Epithelial cell of prostate (primary cell): ENCODE results near the gene MYO5B.
"Not testable (repeated sequence)": the region's sequence is repeated elsewhere in the genome, so short reads cannot be mapped to it uniquely, and the experiment has no call there.

ENCODE experiments used
- DNase-seq: peaks from one replicate; pipeline ENCODE4 v3.0.0-alpha.2; 2011; ENCODE audit warnings: low read depth, low spot score
- H3K27ac ChIP-seq: fragments of 450-650 bp; 2 replicates; pipeline ENCODE4 v1.5.1; 2017; ENCODE audit warnings: mild to moderate bottlenecking

The MYO5B gene

DNA sequence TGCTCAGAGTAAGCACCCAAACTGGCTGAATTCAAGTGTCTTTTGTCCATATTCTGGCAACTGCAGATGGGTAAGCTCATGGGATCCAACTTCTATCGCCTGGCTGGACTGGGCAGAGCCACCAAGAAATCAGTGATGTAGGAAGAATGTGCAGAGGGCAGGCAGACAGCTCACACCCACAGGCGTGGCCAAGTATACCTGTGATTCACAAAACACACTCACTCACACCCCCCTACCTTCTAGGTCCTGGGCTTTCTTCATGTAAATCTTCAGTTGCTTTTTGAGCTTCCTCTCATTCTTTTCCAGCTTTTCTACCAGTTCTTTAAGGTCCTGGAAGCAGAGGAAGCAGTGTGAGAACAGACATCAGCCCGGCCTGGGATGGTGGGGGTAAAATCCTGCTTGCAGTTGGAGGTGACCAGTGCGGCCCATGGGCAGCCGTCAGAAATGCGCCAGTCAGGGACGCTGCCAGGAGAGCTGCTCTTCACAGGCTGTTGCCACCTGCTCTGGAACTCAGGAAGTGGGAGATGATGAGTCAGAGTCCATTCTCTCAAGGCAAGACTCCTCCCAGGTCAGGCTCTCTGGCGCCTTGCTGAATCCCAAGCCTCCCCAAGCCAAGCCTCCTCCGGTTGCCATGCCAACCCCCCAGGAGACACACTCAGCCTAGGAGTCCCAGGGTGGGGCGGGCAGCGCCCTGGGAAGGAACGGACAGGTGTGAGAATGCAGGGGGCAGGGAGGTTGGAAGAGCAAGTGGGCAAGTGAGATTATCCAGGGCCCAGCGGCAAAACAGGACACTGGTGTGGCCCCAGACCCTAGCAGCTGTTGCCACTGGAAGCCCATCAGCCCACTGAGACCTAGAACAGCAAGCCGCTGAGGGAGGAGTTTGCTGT lies 345.4 kb downstream of the MYO5B start:
- peak overlapping the region; percentile 97 for H3K27ac ChIP-seq
- peak; percentile 89 for DNase-seq

DNA sequence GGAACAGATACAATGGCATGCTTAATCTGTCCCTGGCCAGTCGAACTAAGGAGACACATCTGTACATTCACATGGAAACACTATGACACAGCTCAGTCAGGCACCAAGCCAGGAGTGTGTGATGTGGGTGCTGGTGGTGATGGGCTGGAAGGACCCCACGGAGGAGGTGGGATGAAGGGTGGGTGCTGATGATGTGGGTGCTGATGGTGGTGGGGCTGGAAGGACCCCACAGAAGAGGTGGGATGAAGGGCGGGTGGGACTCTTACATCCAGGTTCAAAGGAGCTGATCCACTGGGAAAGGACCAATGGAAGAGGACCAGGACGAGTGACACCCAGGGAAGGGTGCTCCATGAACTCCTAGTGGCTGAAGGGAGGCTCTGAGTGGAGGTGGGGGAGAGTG lies 346.8 kb downstream of the MYO5B start:
- peak overlapping the region; percentile 97 for H3K27ac ChIP-seq
- DNase-seq = no peak

DNA sequence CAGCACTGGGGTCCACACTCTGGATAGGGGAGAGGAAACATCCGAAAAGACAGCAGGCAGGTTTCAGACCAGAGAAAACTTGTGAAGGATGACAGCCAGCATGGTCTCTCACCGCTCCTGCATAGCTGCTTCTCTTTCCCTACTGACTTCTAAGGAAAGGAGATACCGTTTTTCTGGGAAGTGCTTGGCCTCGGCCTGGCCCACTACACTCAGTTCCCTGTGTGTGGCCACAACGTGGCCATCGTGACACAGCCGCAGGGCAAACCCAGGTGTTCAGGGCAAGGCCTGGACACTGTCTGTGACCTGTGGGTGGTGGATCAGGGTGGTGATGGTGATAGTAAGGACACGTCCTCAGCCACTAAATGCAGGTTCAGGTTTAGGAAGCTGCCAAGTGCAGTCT lies 347.4 kb downstream of the MYO5B start:
- no peak for DNase-seq
- H3K27ac ChIP-seq = no peak overlapping the region

DNA sequence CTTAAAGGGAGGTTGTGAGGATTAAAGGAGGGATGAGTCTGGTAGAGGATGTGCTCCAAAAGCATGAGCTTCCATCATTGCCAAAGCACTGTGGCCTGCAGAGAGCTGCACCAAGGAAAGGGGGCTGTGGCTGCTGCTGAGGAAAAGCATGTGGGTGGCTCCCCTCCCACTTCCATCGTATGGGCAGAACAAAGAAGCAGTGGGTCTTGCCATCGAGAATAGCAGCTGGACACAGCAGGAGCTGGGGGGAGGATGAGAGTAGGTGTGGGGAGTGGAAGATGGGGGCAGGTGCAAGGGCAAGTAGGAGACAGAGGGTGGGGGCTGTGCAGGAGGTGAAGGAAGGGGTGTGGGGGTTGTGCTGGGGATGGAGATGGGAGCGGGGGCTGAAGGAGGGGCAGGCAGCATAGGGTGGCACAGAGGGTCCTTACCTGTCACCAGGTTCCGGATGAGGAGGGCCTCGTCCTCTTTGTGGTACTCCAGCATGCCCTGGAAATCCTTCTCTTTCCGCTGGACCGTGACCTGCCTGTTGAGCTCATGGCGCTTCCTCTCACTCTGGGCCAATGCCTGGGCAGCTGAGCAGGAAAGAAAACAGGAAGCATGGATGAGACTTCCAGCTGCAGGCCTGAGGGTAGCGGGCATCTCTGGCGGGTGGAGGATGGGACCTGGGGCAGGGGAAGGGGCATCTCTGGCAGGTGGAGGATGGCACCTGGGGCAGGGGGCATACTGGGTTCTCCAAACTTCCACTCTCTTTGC lies 348.1 kb downstream of the MYO5B start:
- no peak for DNase-seq
- no peak overlapping the region for H3K27ac ChIP-seq

DNA sequence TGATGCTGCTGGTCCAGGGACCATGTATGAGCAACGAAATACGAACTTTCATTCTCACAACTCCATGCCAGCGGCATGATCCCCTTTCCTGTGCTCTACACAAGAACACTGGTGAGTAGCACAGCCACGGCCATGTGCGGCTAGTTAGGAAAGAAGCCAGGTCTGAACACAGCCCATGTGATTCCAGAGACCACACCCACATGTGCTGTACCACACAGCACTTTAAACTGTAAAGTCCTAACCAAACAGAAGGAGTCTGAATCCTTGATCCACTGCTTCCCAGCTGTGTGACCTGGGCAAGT lies 348.6 kb downstream of the MYO5B start:
- no peak overlapping the region for H3K27ac ChIP-seq
- DNase-seq = no peak

DNA sequence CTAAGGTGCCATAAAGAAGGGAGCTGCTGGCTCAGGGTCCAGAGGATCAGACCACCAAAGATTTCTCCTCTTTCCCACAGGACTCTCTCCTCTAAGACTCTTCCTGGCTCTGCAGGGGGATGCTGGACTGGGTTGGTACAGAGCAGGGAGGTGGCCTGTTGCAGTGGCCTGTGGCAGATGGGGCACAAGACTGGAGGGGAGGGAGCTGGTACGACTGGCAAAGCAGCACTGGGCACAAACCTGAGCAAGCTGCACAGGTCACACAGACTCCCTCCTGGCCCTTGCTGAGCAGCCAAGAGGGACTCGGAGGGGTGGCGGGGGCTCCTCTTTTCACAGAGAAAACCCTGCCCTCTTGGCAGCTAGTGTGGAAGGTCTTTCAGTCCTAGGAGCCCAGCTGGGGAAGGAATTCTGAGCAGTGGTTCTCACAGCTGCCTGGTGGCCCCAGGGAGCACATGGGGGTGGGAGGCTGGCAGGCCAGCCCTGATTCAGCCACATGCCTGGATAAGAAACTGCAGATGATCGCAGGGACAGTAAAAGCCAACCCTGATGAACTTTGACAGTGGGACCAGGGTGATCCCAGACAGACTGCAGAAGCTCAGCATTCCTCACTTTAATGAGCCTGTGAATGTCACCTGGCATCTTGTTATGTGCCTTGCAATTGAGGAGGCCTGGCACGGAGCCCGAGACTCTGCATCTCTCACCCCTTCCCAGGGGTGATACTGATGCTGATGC lies 349.2 kb downstream of the MYO5B start:
- no peak for DNase-seq
- H3K27ac ChIP-seq = no peak overlapping the region

DNA sequence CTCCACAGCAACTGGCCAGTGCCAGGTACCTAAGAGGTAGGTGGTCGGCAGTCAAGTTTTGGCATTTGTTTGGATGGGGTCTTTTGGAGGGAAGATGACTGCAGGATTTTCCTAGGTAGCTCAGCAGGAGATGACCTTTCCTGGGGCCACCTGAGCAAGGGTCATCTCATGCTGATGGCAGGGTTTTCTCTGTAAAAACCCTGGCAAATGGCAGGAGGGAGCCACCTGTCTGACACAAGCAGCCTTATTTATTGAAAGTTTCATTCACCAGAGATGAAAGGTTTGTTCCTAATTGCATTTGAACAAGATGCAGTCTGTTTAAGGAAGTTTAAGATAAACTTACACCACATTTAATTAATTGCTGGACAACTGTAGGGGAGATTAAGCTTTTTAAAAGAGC lies 350.0 kb downstream of the MYO5B start:
- H3K27ac ChIP-seq = no peak overlapping the region
- DNase-seq = no peak

DNA sequence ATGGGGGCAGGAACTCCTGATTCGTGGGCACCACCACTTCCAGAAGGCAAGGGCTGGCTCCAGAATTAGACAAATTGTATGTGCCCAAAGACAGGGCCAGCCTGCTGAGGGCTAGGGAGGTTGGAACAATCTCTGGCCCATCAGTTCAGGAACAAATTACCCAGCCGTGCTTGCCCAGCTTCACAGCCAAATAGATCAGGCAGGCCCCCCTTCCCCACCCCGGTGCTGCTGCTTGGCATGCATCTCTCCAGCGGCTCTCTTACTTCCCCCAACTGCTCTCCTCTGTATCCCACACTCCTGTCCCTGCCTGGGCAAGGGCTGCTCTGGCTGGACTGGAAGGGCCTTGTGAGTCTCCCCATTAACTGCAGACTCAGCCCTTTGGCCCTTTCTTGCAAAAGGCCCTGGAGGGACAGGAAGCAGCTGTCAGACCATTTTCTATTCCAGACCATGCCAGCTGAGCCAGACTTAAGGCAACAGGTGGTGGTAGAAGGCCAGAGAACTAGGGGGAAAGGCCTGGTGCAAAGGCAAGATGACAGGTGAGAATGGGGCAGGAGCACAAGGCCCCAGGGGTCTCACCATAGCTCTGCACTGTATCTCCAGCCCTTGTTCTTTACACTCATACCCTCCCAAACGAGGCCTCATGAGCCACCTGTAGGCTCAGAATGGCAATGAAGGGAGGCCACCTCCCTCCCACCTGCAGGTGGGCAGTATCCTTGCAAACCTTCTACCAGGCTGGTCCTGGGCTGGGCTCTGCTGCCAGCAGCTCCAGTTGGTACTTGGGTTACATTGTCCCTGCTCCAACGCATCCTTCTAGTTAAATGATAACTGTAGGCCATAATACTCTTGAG lies 350.9 kb downstream of the MYO5B start:
- DNase-seq = no peak
- no peak overlapping the region for H3K27ac ChIP-seq

DNA sequence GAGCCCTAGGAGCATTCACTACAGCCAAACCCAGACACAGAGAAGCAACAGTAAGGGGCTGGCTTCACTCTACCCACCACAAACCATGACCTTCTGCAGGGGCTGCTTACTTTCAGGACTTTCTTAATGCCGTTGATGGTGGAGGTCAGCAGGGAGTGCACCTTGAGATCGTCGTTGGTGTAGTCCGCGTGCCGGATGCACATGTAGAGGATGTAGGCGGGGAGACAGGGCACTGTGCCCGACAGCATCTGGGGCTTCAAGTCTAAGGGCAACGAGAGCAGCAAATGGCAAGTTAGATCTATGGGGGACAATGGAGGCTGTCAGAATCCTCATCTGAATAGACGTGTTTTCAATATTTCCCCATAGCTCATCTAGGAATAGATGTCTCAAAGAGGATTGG lies 351.8 kb downstream of the MYO5B start:
- H3K27ac ChIP-seq = no peak overlapping the region
- DNase-seq = no peak

DNA sequence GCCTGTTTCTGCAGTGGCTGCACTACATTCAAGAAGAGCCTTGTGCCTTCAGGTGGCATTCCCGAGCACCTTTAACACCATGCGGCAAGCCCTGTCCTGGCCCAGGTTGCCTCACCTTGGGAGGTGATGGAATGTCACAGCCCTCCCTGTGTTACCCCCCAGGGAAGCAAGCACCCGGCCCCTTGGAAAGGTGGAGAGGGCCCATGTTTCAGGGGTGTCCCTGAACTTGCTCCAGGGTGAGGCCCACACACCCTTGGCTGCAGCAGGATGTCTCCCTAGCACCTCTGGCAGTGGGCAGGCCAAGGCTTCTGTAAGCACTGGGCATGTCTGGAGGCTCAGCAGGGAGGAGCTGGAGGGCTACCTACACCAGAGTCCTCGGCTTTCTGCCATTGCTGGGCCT lies 352.3 kb downstream of the MYO5B start:
- H3K27ac ChIP-seq = no peak overlapping the region
- no peak for DNase-seq

GRCh38 chr18:49841236-49842217 lies 353.4 kb downstream of the MYO5B start:
- DNase-seq = no peak
- no peak overlapping the region for H3K27ac ChIP-seq

GRCh38 chr18:49839012-49839411 lies 355.9 kb downstream of the MYO5B start:
- peak; percentile 94 for DNase-seq
- H3K27ac ChIP-seq = peak overlapping the region; percentile 82

DNA sequence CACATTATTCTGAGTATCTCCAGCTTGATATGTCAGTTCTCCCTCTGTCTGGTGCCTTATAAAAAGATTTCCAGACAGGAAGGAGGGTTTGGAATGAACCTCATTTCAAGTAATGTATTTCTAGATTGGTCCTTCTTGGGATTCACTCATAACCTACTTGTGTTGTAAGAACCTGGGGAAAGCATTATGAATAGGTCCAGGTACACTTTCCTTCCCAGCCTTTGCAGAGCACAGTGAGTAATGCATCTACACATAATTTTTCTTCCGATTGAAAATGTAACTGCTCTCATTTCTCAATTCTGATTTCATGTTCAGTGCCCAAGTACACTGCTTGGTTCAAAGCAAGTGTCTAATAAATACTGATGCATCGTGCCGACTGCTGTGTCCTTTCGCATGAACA lies 356.6 kb downstream of the MYO5B start:
- peak overlapping the region; percentile 82 for H3K27ac ChIP-seq
- no peak for DNase-seq

GRCh38 chr18:49837889-49838288 lies 357.1 kb downstream of the MYO5B start:
- peak; percentile 87 for DNase-seq
- H3K27ac ChIP-seq = peak overlapping the region; percentile 82

- not testable (repeated sequence) for DNase-seq
- H3K27ac ChIP-seq = peak overlapping the region; percentile 82
Measured at GRCh38 chr18:49837316-49837835, 357.6 kb downstream of the MYO5B start.

DNA sequence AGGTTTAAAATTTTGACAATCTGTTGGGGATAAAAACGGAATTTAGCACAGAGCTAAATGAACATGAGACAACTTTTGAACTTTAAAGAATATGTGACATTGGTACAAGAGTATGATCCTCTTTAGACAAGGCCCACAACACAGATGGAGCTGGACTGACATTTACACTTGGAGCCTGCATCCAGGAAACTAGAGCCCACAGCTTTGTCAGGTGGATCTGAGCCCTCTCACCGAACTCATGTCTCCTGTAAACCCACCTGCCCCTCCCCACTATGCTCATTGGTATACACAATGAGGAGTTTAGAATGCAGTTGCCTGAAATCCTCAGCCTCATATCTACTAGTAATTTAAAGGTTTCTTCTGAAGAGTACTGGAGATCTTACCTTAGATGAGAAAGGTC lies 359.5 kb downstream of the MYO5B start:
- no peak for DNase-seq
- H3K27ac ChIP-seq = peak overlapping the region; percentile 66

GRCh38 chr18:49834258-49834657 lies 360.7 kb downstream of the MYO5B start:
- no peak for DNase-seq
- peak overlapping the region; percentile 66 for H3K27ac ChIP-seq

GRCh38 chr18:49833814-49834213 lies 361.1 kb downstream of the MYO5B start:
- DNase-seq = no peak
- no peak overlapping the region for H3K27ac ChIP-seq

GRCh38 chr18:49832221-49832647 lies 362.7 kb downstream of the MYO5B start:
- no peak for DNase-seq
- H3K27ac ChIP-seq = no peak overlapping the region
